Cardiac fibroblast (primary cell): ENCODE measurements around the gene MATN1.

Experiments used
- DNase-seq, 2 donors: peaks; one replicate each; pipeline versions ENCODE4 v3.0.0 to v3.0.0-alpha.2; 2010; ENCODE audit warnings: low read depth in 2 of 2
- H3K4me3 ChIP-seq, 2 donors: replicated peaks in 1 of 2; 1 replicate in 1 of 2; 2 replicates in 1 of 2; pipeline ENCODE4 v1.5.1; 2011; ENCODE audit warnings: low read depth in 2 of 2, low read length in 2 of 2, mild to moderate bottlenecking in 2 of 2, moderate library complexity in 1 of 2
- CTCF ChIP-seq: IDR thresholded peaks from one replicate; pipeline ENCODE4 v1.5.1; 2011; ENCODE audit warnings: low read depth, mild to moderate bottlenecking, low read length, inconsistent platforms

The MATN1 gene

GRCh38 chr1:30684881-30685795 is 38.2 kb downstream of the MATN1 start:
- no peak for TF ChIP-seq CTCF
- no peak for DNase-seq
- H3K4me3 ChIP-seq = no peak overlapping the region

GRCh38 chr1:30684259-30684658 is 39.1 kb downstream of the MATN1 start:
- DNase-seq = no peak
- TF ChIP-seq CTCF = no peak

GRCh38 chr1:30683699-30684098 is 39.7 kb downstream of the MATN1 start:
- no peak overlapping the region for H3K4me3 ChIP-seq
- DNase-seq = no peak
- no peak for TF ChIP-seq CTCF

More at GRCh38 chr1:30684259-30684658, 39.1 kb downstream of the MATN1 start:
- no peak overlapping the region for H3K4me3 ChIP-seq

GRCh38 chr1:30682396-30683275 is 40.7 kb downstream of the MATN1 start:
- H3K4me3 ChIP-seq = no peak overlapping the region
- no peak for DNase-seq
- TF ChIP-seq CTCF = no peak

- no peak for DNase-seq
- TF ChIP-seq CTCF = no peak
- H3K4me3 ChIP-seq = no peak overlapping the region
Measured at GRCh38 chr1:30681782-30682181, 41.6 kb downstream of the MATN1 start.

GRCh38 chr1:30680879-30681278 is 42.5 kb downstream of the MATN1 start:
- H3K4me3 ChIP-seq = no peak overlapping the region
- TF ChIP-seq CTCF = no peak
- no peak for DNase-seq
